Liver (tissue), 3 donors: ENCODE measurements around the gene ISX.

Experiments used
- EGR1 ChIP-seq, 2 donors: IDR thresholded peaks; 2 replicates each; pipeline ENCODE4 v1.6.1; 2016 to 2018; ENCODE audit warnings: antibody characterized with exemption in 2 of 2, low read depth in 2 of 2
- FOXA1 ChIP-seq: IDR thresholded peaks from 2 replicates; pipeline ENCODE4 v1.6.1; 2016; ENCODE audit warnings: antibody characterized with exemption
- GABPA ChIP-seq, 2 donors: IDR thresholded peaks in 1 of 2; conservative IDR thresholded peaks in 1 of 2; 2 replicates each; pipeline ENCODE4 v1.6.1; 2016; ENCODE audit warnings: antibody characterized with exemption in 2 of 2, mild to moderate bottlenecking in 1 of 2, moderate library complexity in 1 of 2
- JUND ChIP-seq, 2 donors: IDR thresholded peaks; 2 replicates each; pipeline ENCODE4 v1.6.1; 2016; ENCODE audit warnings: antibody characterized with exemption in 2 of 2
- MAX ChIP-seq: IDR thresholded peaks from 2 replicates; pipeline ENCODE4 v1.6.1; 2016; ENCODE audit warnings: antibody characterized with exemption
- RAD21 ChIP-seq, 2 donors: IDR thresholded peaks; 2 replicates each; pipeline ENCODE4 v1.6.1; 2016; ENCODE audit warnings: antibody characterized with exemption in 2 of 2, mild to moderate bottlenecking in 2 of 2
- RXRA ChIP-seq, 2 donors: IDR thresholded peaks; 2 replicates each; pipeline ENCODE4 v1.6.1; 2017 to 2018; ENCODE audit warnings: antibody characterized with exemption in 2 of 2, mild to moderate bottlenecking in 1 of 2
- SP1 ChIP-seq: IDR thresholded peaks from 2 replicates; pipeline ENCODE4 v1.6.1; 2018; ENCODE audit warnings: antibody characterized with exemption, mild to moderate bottlenecking
- TAF1 ChIP-seq: conservative IDR thresholded peaks from 2 replicates; pipeline ENCODE4 v1.6.1; 2016; ENCODE audit warnings: antibody characterized with exemption, mild to moderate bottlenecking
- YY1 ChIP-seq: IDR thresholded peaks from 2 replicates; pipeline ENCODE4 v1.6.1; 2016; ENCODE audit warnings: antibody characterized with exemption, mild to moderate bottlenecking
- TF ChIP-seq, protein P1 (sequence below): IDR thresholded peaks from 2 replicates; pipeline ENCODE4 v1.6.1; 2016; ENCODE audit warnings: antibody characterized with exemption, mild to moderate bottlenecking
- TF ChIP-seq, protein P2 (sequence below): fragments of 150-350 bp; IDR thresholded peaks from 2 replicates; pipeline ENCODE4 v1.5.1; 2017; ENCODE audit warnings: improper control_type of control experiment, low read depth, low read length; ENCODE audit not compliant: missing input control
- TF ChIP-seq, protein P3 (sequence below): IDR thresholded peaks from 2 replicates; pipeline ENCODE4 v1.6.1; 2016; ENCODE audit warnings: antibody characterized with exemption
- donor health status: healthy.
- donor health status: healthy.

- TF ChIP-seq RAD21 (IDR thresholded peaks at IDR 0.05) = no peak
- TF ChIP-seq GABPA (IDR thresholded peaks at IDR 0.05 in 1 of 2, conservative IDR thresholded peaks at IDR 0.05 in 1 of 2) = no peak
- TF ChIP-seq, protein P1, sequence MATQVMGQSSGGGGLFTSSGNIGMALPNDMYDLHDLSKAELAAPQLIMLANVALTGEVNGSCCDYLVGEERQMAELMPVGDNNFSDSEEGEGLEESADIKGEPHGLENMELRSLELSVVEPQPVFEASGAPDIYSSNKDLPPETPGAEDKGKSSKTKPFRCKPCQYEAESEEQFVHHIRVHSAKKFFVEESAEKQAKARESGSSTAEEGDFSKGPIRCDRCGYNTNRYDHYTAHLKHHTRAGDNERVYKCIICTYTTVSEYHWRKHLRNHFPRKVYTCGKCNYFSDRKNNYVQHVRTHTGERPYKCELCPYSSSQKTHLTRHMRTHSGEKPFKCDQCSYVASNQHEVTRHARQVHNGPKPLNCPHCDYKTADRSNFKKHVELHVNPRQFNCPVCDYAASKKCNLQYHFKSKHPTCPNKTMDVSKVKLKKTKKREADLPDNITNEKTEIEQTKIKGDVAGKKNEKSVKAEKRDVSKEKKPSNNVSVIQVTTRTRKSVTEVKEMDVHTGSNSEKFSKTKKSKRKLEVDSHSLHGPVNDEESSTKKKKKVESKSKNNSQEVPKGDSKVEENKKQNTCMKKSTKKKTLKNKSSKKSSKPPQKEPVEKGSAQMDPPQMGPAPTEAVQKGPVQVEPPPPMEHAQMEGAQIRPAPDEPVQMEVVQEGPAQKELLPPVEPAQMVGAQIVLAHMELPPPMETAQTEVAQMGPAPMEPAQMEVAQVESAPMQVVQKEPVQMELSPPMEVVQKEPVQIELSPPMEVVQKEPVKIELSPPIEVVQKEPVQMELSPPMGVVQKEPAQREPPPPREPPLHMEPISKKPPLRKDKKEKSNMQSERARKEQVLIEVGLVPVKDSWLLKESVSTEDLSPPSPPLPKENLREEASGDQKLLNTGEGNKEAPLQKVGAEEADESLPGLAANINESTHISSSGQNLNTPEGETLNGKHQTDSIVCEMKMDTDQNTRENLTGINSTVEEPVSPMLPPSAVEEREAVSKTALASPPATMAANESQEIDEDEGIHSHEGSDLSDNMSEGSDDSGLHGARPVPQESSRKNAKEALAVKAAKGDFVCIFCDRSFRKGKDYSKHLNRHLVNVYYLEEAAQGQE = no peak
- TF ChIP-seq, protein P2, sequence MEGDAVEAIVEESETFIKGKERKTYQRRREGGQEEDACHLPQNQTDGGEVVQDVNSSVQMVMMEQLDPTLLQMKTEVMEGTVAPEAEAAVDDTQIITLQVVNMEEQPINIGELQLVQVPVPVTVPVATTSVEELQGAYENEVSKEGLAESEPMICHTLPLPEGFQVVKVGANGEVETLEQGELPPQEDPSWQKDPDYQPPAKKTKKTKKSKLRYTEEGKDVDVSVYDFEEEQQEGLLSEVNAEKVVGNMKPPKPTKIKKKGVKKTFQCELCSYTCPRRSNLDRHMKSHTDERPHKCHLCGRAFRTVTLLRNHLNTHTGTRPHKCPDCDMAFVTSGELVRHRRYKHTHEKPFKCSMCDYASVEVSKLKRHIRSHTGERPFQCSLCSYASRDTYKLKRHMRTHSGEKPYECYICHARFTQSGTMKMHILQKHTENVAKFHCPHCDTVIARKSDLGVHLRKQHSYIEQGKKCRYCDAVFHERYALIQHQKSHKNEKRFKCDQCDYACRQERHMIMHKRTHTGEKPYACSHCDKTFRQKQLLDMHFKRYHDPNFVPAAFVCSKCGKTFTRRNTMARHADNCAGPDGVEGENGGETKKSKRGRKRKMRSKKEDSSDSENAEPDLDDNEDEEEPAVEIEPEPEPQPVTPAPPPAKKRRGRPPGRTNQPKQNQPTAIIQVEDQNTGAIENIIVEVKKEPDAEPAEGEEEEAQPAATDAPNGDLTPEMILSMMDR = no peak
- no peak for TF ChIP-seq TAF1
- TF ChIP-seq SP1 = no peak
- no peak for TF ChIP-seq JUND (IDR thresholded peaks at IDR 0.05)
- no peak for TF ChIP-seq EGR1 (IDR thresholded peaks at IDR 0.05; ENCODE audit: low read depth in 2 of 2)
- TF ChIP-seq MAX = no peak
- TF ChIP-seq, protein P3, sequence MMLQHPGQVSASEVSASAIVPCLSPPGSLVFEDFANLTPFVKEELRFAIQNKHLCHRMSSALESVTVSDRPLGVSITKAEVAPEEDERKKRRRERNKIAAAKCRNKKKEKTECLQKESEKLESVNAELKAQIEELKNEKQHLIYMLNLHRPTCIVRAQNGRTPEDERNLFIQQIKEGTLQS = no peak
- no peak for TF ChIP-seq YY1
- TF ChIP-seq FOXA1 = no peak
- no peak for TF ChIP-seq RXRA (IDR thresholded peaks at IDR 0.05)
Measured at GRCh38 chr22:35114131-35114980, 48.4 kb downstream of the ISX start.
